ENCODE measurements around the gene RNF151. TPM values are rescaled to one million over a fixed set of nuclear protein-coding genes. Genes with fewer than 3 reads are reported as not detected.

The RNF151 gene
- total RNA-seq, 1 donor from 2014 or later: not detected

- peaks cover 0 to 56% of the 10 kb centered on the region in 2 donors for H3K36me3 ChIP-seq
- H3K27ac ChIP-seq: no peak overlapping the region
Observed at GRCh38 chr16:2002406-2003230, 36.0 kb downstream of the RNF151 start.

GRCh38 chr16:2003231-2003826 lies 36.7 kb downstream of the RNF151 start:
- Histone ChIP-seq H3K4me3 (no peak overlapping the region), H3K4me1 (peaks cover 51% of the 10 kb centered on the region), H3K36me3 (peaks cover 0 to 48% of the 10 kb centered on the region in 2 donors), H3K27me3 (no peaks in the 10 kb centered on the region), H3K9me3 (no peaks in the 10 kb centered on the region), H3K27ac (no peak overlapping the region)
- TF ChIP-seq POLR2AphosphoS5 (IDR thresholded peaks at IDR 0.05; ENCODE audit: insufficient read depth in 1 of 2, low read depth in 1 of 2) (no peak), CTCF (IDR thresholded peaks at IDR 0.05) (no peak), POLR2A (IDR thresholded peaks at IDR 0.05) (no peak)
- intact Hi-C loops (cut with DNase I): no loop called here
- no peak for DNase-seq (ENCODE audit: extremely low spot score in 2 of 2)

More at GRCh38 chr16:2002406-2003230, 36.0 kb downstream of the RNF151 start:
- intact Hi-C loops (cut with DNase I): no loop called here
- no peak for TF ChIP-seq CTCF (IDR thresholded peaks at IDR 0.05)
- TF ChIP-seq POLR2A (IDR thresholded peaks at IDR 0.05): no peak
- no peak for TF ChIP-seq POLR2AphosphoS5 (IDR thresholded peaks at IDR 0.05; ENCODE audit: insufficient read depth in 1 of 2, low read depth in 1 of 2)
- no peak for DNase-seq (ENCODE audit: extremely low spot score in 2 of 2)
- Histone ChIP-seq H3K9me3 (no peaks in the 10 kb centered on the region), H3K4me3 (no peak overlapping the region), H3K4me1 (peaks cover 43% of the 10 kb centered on the region), H3K27me3 (no peaks in the 10 kb centered on the region)

GRCh38 chr16:2003827-2004641 lies 37.4 kb downstream of the RNF151 start:
- DNase-seq (ENCODE audit: extremely low spot score in 2 of 2): no peak
- Histone ChIP-seq H3K36me3 (peaks cover 0 to 41% of the 10 kb centered on the region in 2 donors), H3K27ac (no peak overlapping the region), H3K9me3 (no peaks in the 10 kb centered on the region), H3K4me3 (no peak overlapping the region), H3K4me1 (peaks cover 58% of the 10 kb centered on the region), H3K27me3 (no peaks in the 10 kb centered on the region)
- intact Hi-C loops (cut with DNase I): no loop called here
- TF ChIP-seq POLR2AphosphoS5 (IDR thresholded peaks at IDR 0.05; ENCODE audit: insufficient read depth in 1 of 2, low read depth in 1 of 2) (peak in 1 of 2 donors; percentile 13), POLR2A (IDR thresholded peaks at IDR 0.05) (no peak), CTCF (IDR thresholded peaks at IDR 0.05) (peak; percentile 54 to 79 (median 61))

- Histone ChIP-seq H3K4me1 (peaks cover 61% of the 10 kb centered on the region), H3K4me3 (no peak overlapping the region), H3K36me3 (peaks cover 0 to 32% of the 10 kb centered on the region in 2 donors), H3K27ac (no peak overlapping the region), H3K9me3 (no peaks in the 10 kb centered on the region), H3K27me3 (no peaks in the 10 kb centered on the region)
- no peak for TF ChIP-seq CTCF (IDR thresholded peaks at IDR 0.05)
- no peak for TF ChIP-seq POLR2A (IDR thresholded peaks at IDR 0.05)
- no peak for TF ChIP-seq POLR2AphosphoS5 (IDR thresholded peaks at IDR 0.05; ENCODE audit: insufficient read depth in 1 of 2, low read depth in 1 of 2)
- intact Hi-C loops (cut with DNase I): no loop called here
- no peak for DNase-seq (ENCODE audit: extremely low spot score in 2 of 2)
Observed at GRCh38 chr16:2004795-2005517, 38.3 kb downstream of the RNF151 start.

All from vagina (tissue), 2 donors.